Measurements from ENCODE around the gene HPCA.

The HPCA gene

GRCh38 chr1:32876341-32877210 is 9.7 kb upstream of the HPCA start:
- Histone ChIP-seq H3K9me3 (ENCODE audit: severe bottlenecking) (no peaks in the 10 kb centered on the region), H3K4me3 (ENCODE audit: severe bottlenecking) (no peak overlapping the region), H3K4me1 (ENCODE audit: insufficient read depth, poor library complexity, severe bottlenecking) (no peaks in the 10 kb centered on the region), H3K27ac (ENCODE audit: poor library complexity, severe bottlenecking) (no peak overlapping the region), H3K36me3 (ENCODE audit: low read depth) (no peaks in the 10 kb centered on the region), H3K27me3 (ENCODE audit: insufficient read depth, poor library complexity, severe bottlenecking) (peaks cover 7% of the 10 kb centered on the region)
- DNase-seq (ENCODE audit: low spot score) (no peak), ATAC-seq (ENCODE audit: low read depth) (peak; percentile 44; the same call in 2 of the 3 replicates)
- TF ChIP-seq, protein P1, sequence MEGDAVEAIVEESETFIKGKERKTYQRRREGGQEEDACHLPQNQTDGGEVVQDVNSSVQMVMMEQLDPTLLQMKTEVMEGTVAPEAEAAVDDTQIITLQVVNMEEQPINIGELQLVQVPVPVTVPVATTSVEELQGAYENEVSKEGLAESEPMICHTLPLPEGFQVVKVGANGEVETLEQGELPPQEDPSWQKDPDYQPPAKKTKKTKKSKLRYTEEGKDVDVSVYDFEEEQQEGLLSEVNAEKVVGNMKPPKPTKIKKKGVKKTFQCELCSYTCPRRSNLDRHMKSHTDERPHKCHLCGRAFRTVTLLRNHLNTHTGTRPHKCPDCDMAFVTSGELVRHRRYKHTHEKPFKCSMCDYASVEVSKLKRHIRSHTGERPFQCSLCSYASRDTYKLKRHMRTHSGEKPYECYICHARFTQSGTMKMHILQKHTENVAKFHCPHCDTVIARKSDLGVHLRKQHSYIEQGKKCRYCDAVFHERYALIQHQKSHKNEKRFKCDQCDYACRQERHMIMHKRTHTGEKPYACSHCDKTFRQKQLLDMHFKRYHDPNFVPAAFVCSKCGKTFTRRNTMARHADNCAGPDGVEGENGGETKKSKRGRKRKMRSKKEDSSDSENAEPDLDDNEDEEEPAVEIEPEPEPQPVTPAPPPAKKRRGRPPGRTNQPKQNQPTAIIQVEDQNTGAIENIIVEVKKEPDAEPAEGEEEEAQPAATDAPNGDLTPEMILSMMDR (IDR thresholded peaks at IDR 0.05; ENCODE audit: poor library complexity, severe bottlenecking), result peak; percentile 73

- H3K36me3 ChIP-seq (ENCODE audit: low read depth), result no peaks in the 10 kb centered on the region
- no peak for ATAC-seq (ENCODE audit: low read depth)
- no peak overlapping the region for H3K27ac ChIP-seq (ENCODE audit: poor library complexity, severe bottlenecking)
- H3K27me3 ChIP-seq (ENCODE audit: insufficient read depth, poor library complexity, severe bottlenecking), result no peaks in the 10 kb centered on the region
- no peak overlapping the region for H3K4me3 ChIP-seq (ENCODE audit: severe bottlenecking)
- no peak for DNase-seq (ENCODE audit: low spot score)
- H3K4me1 ChIP-seq (ENCODE audit: insufficient read depth, poor library complexity, severe bottlenecking), result no peaks in the 10 kb centered on the region
- H3K9me3 ChIP-seq (ENCODE audit: severe bottlenecking), result no peaks in the 10 kb centered on the region
- TF ChIP-seq, protein P1 (IDR thresholded peaks at IDR 0.05; ENCODE audit: poor library complexity, severe bottlenecking), result no peak
Measured at GRCh38 chr1:32877211-32878110, 8.8 kb upstream of the HPCA start.

GRCh38 chr1:32878183-32878582 is 8.1 kb upstream of the HPCA start:
- no peaks in the 10 kb centered on the region for H3K36me3 ChIP-seq (ENCODE audit: low read depth)
- DNase-seq (ENCODE audit: low spot score), result no peak

DNA sequence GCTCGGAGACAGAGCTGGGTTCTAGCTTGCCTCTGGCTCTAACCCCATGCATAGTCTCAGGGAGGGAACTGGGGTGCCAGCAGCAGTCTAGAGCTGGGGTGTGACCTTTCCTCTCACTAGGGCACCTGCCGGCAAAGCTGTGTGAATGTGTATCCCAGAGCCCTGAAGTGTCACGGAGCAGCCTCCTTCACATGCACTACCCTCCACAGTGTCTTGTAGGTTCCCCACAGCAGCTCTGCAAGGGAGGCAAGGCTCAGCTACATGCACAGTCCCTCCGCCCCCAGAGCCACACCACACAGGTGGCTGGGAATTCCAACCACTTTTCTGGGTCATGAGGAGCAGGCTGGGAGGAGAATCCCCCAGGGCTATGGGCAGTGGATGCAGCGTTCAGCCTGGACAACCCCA is 7.7 kb upstream of the HPCA start:
- H3K4me1 ChIP-seq (ENCODE audit: insufficient read depth, poor library complexity, severe bottlenecking), result no peaks in the 10 kb centered on the region
- TF ChIP-seq, protein P1 (IDR thresholded peaks at IDR 0.05; ENCODE audit: poor library complexity, severe bottlenecking), result no peak
- peak; percentile 8; the same call in 2 of the 3 replicates for ATAC-seq (ENCODE audit: low read depth)
- DNase-seq (ENCODE audit: low spot score), result no peak
- H3K27ac ChIP-seq (ENCODE audit: poor library complexity, severe bottlenecking), result no peak overlapping the region
- H3K27me3 ChIP-seq (ENCODE audit: insufficient read depth, poor library complexity, severe bottlenecking), result no peaks in the 10 kb centered on the region
- no peak overlapping the region for H3K4me3 ChIP-seq (ENCODE audit: severe bottlenecking)
- H3K9me3 ChIP-seq (ENCODE audit: severe bottlenecking), result no peaks in the 10 kb centered on the region
- H3K36me3 ChIP-seq (ENCODE audit: low read depth), result no peaks in the 10 kb centered on the region

More at GRCh38 chr1:32878183-32878582, 8.1 kb upstream of the HPCA start:
- no peaks in the 10 kb centered on the region for H3K27me3 ChIP-seq (ENCODE audit: insufficient read depth, poor library complexity, severe bottlenecking)
- TF ChIP-seq, protein P1 (IDR thresholded peaks at IDR 0.05; ENCODE audit: poor library complexity, severe bottlenecking), result no peak
- no peak overlapping the region for H3K27ac ChIP-seq (ENCODE audit: poor library complexity, severe bottlenecking)
- peak; percentile 78 for ATAC-seq (ENCODE audit: low read depth)
- H3K4me3 ChIP-seq (ENCODE audit: severe bottlenecking), result no peak overlapping the region
- H3K4me1 ChIP-seq (ENCODE audit: insufficient read depth, poor library complexity, severe bottlenecking), result no peaks in the 10 kb centered on the region
- no peaks in the 10 kb centered on the region for H3K9me3 ChIP-seq (ENCODE audit: severe bottlenecking)

Measured in RWPE2 (cell line).